ENCODE measurements around the gene TTBK1.

DNA sequence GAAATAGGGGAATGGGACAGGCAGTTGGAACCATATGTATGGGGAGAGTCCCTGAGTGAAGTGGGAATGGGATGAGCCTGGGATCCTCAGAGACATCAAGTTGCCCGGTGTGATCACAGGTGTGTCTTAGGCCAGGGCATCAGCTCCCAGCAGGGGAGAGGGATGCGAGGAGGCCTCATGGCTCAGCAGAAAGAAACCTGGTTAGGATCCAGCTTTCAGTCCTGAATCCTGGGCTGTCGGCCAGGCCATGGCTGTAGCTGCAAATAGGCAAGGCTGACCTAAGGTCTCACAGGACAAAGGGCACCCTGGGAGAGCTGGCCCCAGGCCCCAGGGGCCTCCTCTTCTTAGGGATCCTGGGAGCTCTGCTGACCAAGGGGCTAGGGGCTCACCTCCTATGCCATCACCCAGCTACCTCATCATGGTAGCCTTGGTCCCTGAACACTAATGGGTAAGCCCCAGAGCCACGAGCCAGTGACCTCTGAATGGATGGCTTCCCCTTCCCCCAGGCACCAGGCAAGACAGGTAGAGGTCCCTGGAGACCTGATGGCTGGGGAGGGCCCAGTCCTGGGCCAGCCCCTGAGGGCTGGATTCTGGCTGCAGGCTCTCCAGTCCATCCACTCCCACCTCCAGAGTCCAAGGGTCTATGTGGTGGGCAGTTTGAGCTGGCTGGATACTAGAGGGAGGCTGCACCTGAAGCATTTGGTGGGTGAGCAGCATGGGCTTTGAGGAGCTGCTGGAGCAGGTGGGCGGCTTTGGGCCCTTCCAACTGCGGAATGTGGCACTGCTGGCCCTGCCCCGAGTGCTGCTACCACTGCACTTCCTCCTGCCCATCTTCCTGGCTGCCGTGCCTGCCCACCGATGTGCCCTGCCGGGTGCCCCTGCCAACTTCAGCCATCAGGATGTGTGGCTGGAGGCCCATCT is 54.6 kb downstream of the TTBK1 start, which contains the start of gene SLC22A7:
- TF ChIP-seq, protein P1, sequence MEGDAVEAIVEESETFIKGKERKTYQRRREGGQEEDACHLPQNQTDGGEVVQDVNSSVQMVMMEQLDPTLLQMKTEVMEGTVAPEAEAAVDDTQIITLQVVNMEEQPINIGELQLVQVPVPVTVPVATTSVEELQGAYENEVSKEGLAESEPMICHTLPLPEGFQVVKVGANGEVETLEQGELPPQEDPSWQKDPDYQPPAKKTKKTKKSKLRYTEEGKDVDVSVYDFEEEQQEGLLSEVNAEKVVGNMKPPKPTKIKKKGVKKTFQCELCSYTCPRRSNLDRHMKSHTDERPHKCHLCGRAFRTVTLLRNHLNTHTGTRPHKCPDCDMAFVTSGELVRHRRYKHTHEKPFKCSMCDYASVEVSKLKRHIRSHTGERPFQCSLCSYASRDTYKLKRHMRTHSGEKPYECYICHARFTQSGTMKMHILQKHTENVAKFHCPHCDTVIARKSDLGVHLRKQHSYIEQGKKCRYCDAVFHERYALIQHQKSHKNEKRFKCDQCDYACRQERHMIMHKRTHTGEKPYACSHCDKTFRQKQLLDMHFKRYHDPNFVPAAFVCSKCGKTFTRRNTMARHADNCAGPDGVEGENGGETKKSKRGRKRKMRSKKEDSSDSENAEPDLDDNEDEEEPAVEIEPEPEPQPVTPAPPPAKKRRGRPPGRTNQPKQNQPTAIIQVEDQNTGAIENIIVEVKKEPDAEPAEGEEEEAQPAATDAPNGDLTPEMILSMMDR (IDR thresholded peaks at IDR 0.05) = no peak
- no peak for TF ChIP-seq POLR2A (IDR thresholded peaks at IDR 0.05)
